Transverse colon (tissue), 4 donors: ENCODE results near the gene MEMO1. TPM values are rescaled to one million over a fixed set of nuclear protein-coding genes. Genes with fewer than 3 reads are reported as not detected.
"Not testable (repeated sequence)": the region's sequence is repeated elsewhere in the genome, so short reads cannot be mapped to it uniquely, and the experiment has no call there.

ENCODE experiments used
- DNase-seq: peaks from one replicate; pipeline ENCODE4 v3.0.0-alpha.2; 2019
- H3K27ac ChIP-seq, 4 donors: fragments of 200-600 bp; sonication (generic); 2 replicates each; pipeline ENCODE4 v1.5.1; 2016 to 2018; ENCODE audit warnings: inconsistent platforms in 4 of 4
- H3K27me3 ChIP-seq: fragments of 200-600 bp; sonication (generic); 2 replicates; pipeline ENCODE4 v1.5.1; 2017; ENCODE audit warnings: inconsistent platforms
- H3K36me3 ChIP-seq, 4 donors: fragments of 200-600 bp; sonication (generic); 2 replicates each; pipeline ENCODE4 v1.5.1; 2017 to 2019; ENCODE audit warnings: inconsistent platforms in 4 of 4
- H3K4me1 ChIP-seq, 4 donors: fragments of 200-600 bp; sonication (generic); 2 replicates each; pipeline ENCODE4 v1.5.1; 2017 to 2020; ENCODE audit warnings: inconsistent platforms in 4 of 4
- H3K4me3 ChIP-seq, 4 donors: fragments of 200-600 bp; sonication (generic); 1 replicate in 1 of 4; 2 replicates in 3 of 4; pipeline versions ENCODE4 v1.5.1 to v1.6.1; 2017 to 2019; ENCODE audit warnings: inconsistent platforms in 4 of 4
- H3K9me3 ChIP-seq, 2 donors: fragments of 200-600 bp; sonication (generic); 2 replicates each; pipeline ENCODE4 v1.5.1; 2017 to 2019; ENCODE audit warnings: inconsistent platforms in 2 of 2
- CTCF ChIP-seq, 5 experiments: fragments of 200-600 bp in 3 of 5; fragments of 450-650 bp in 2 of 5; sonication (generic) in 3 of 5; IDR thresholded peaks; 1 replicate in 2 of 5; 2 replicates in 3 of 5; pipeline ENCODE4 v1.5.1; 2016 to 2017; ENCODE audit warnings: antibody characterized with exemption in 5 of 5, inconsistent platforms in 3 of 5, mild to moderate bottlenecking in 2 of 5, moderate library complexity in 1 of 5
- EP300 ChIP-seq: sonication (generic); formaldehyde crosslinking; IDR thresholded peaks from one replicate; pipeline ENCODE4 v1.6.1; 2017; ENCODE audit warnings: antibody characterized with exemption, low read depth
- POLR2A ChIP-seq: fragments of 450-650 bp; IDR thresholded peaks from one replicate; pipeline ENCODE4 v1.6.1; 2016; ENCODE audit warnings: antibody characterized with exemption, mild to moderate bottlenecking, moderate library complexity
- POLR2AphosphoS5 ChIP-seq, 3 donors: sonication (generic); formaldehyde crosslinking; IDR thresholded peaks; one replicate each; pipeline ENCODE4 v1.6.1; 2016; ENCODE audit warnings: antibody characterized with exemption in 3 of 3
- WGBS, 2 donors: methylation state at CpG; one replicate each; pipeline ENCODE4 v1.1.5; 2018; ENCODE audit warnings: low coverage in 1 of 2; 5-methylcytosine and 5-hydroxymethylcytosine counted together
- in situ Hi-C, 4 donors: fragments of 200-750 bp; cut with MboI; loops; one replicate each; pipeline versions ENCODE4 v1.15.0 to v1.15.1; 2017; ENCODE audit warnings: low sequenced_read_pairs in 3 of 4, low pct_ligation_motif_present in 1 of 4, low pct_unique_long_range_greater_than_20kb in 1 of 4
- intact Hi-C: fragments of 100-400 bp; cut with DNase I; formaldehyde crosslinking; loops from one replicate; pipeline ENCODE4 v1.15.1; 2023; ENCODE audit warnings: low total_unique reads
- total RNA-seq, 4 donors: library from RNA; depleted of rRNA; stranded (reverse); fragments of >200 nt; gene quantifications; one replicate each; pipeline ENCODE4 v1.1.0, GENCODE V29; 2016

The MEMO1 gene
- total RNA-seq, 4 donors from 2014 or later: 7.5 to 25.1 (median 17.0) TPM

- 97 to 100% methylated on average over 2 of the region's 2 CpGs for WGBS, 2 donors
- H3K4me1 ChIP-seq: no peaks in the 10 kb centered on the region
- no peaks in the 10 kb centered on the region for H3K9me3 ChIP-seq
- TF ChIP-seq POLR2A (no peak), POLR2AphosphoS5 (IDR thresholded peaks at IDR 0.05) (no peak), CTCF (IDR thresholded peaks at IDR 0.05) (no peak), EP300 (no peak)
- no peaks in the 10 kb centered on the region for H3K36me3 ChIP-seq
- in situ Hi-C loops (no loop called here), intact Hi-C loops (loop anchor here (5.0 kb wide), 1 partner anchor 1600 kb away; the partner anchor contains the start of gene RASGRP3)
- H3K27me3 ChIP-seq: no peaks in the 10 kb centered on the region
- H3K4me3 ChIP-seq: no peak overlapping the region
- no peak for DNase-seq
- H3K27ac ChIP-seq: no peak overlapping the region
Observed at GRCh38 chr2:31877008-31877407, 133.8 kb downstream of the MEMO1 start.

GRCh38 chr2:31874071-31874470, 136.7 kb downstream of the MEMO1 start:
- in situ Hi-C loops (no loop called here), intact Hi-C loops (no loop called here)
- Histone ChIP-seq H3K4me3 (no peak overlapping the region), H3K4me1 (no peaks in the 10 kb centered on the region), H3K27me3 (no peaks in the 10 kb centered on the region), H3K9me3 (no peaks in the 10 kb centered on the region), H3K36me3 (no peaks in the 10 kb centered on the region), H3K27ac (no peak overlapping the region)
- DNase-seq: no peak
- 96% methylated on average over 2 of the region's 2 CpGs for WGBS, 2 donors
- TF ChIP-seq EP300 (no peak), CTCF (IDR thresholded peaks at IDR 0.05) (no peak), POLR2A (no peak), POLR2AphosphoS5 (IDR thresholded peaks at IDR 0.05) (no peak)

GRCh38 chr2:31865215-31865614, 145.6 kb downstream of the MEMO1 start:
- TF ChIP-seq POLR2AphosphoS5 (IDR thresholded peaks at IDR 0.05) (no peak), POLR2A (no peak), CTCF (IDR thresholded peaks at IDR 0.05) (no peak), EP300 (no peak)
- H3K36me3 ChIP-seq: peaks cover 0 to 7% (median 0%) of the 10 kb centered on the region in 4 donors
- no peaks in the 10 kb centered on the region for H3K9me3 ChIP-seq
- in situ Hi-C loops (no loop called here), intact Hi-C loops (no loop called here)
- H3K4me3 ChIP-seq: no peak overlapping the region
- H3K27ac ChIP-seq: no peak overlapping the region
- no peaks in the 10 kb centered on the region for H3K4me1 ChIP-seq
- no peaks in the 10 kb centered on the region for H3K27me3 ChIP-seq
- DNase-seq: no peak

GRCh38 chr2:31863867-31864266, 146.9 kb downstream of the MEMO1 start:
- DNase-seq: no peak
- H3K4me3 ChIP-seq: no peak overlapping the region
- H3K4me1 ChIP-seq: no peaks in the 10 kb centered on the region
- H3K27ac ChIP-seq: no peak overlapping the region
- no peaks in the 10 kb centered on the region for H3K27me3 ChIP-seq
- in situ Hi-C loops (no loop called here), intact Hi-C loops (no loop called here)
- H3K36me3 ChIP-seq: peaks cover 0 to 7% (median 0%) of the 10 kb centered on the region in 4 donors
- TF ChIP-seq POLR2A: no peak
- TF ChIP-seq EP300: no peak
- TF ChIP-seq POLR2AphosphoS5 (IDR thresholded peaks at IDR 0.05): no peak
- no peak for TF ChIP-seq CTCF (IDR thresholded peaks at IDR 0.05)
- no peaks in the 10 kb centered on the region for H3K9me3 ChIP-seq
- 92 to 99% methylated on average over 3 of the region's 3 CpGs for WGBS, 2 donors

- DNase-seq, H3K9me3 ChIP-seq, H3K36me3 ChIP-seq, H3K27me3 ChIP-seq, H3K4me1 ChIP-seq, in situ Hi-C loops, H3K27ac ChIP-seq, H3K4me3 ChIP-seq, intact Hi-C loops: not testable (repeated sequence)
- 90 to 93% methylated on average over 2 to 9 of the region's 9 CpGs for WGBS, 2 donors
Observed at GRCh38 chr2:31863015-31863656, 147.7 kb downstream of the MEMO1 start.
